Measurements from ENCODE around the gene DLX2. TPM values are rescaled to one million over a fixed set of nuclear protein-coding genes. Genes with fewer than 3 reads are reported as not detected.
"Not testable (repeated sequence)": the region's sequence is repeated elsewhere in the genome, so short reads cannot be mapped to it uniquely, and the experiment has no call there.

The DLX2 gene
- total and polyA plus RNA-seq, 4 donors = 0.01 to 0.26 TPM; not detected in 2

GRCh38 chr2:172120118-172120517 is 17.4 kb upstream of the DLX2 start:
- Histone ChIP-seq H3K36me3 (ENCODE audit: control insufficient read depth in 4 of 4, insufficient read depth in 4 of 4, low read length in 4 of 4) (no peaks in the 10 kb centered on the region), H3K4me3 (no peak overlapping the region), H3K9ac (ENCODE audit: insufficient read depth in 1 of 2, low read length in 2 of 2) (no peak overlapping the region), H3K27ac (ENCODE audit: low read depth in 1 of 2, low read length in 1 of 2) (no peak overlapping the region), H3K9me3 (ENCODE audit: control insufficient read depth in 4 of 4, insufficient read depth in 3 of 4, low read length in 3 of 4) (no peaks in the 10 kb centered on the region), H3K27me3 (ENCODE audit: control insufficient read depth in 3 of 3, insufficient read depth in 3 of 3, low read length in 2 of 3) (no peaks in the 10 kb centered on the region), H3K4me1 (ENCODE audit: control insufficient read depth in 5 of 5, insufficient read depth in 5 of 5, low read length in 5 of 5) (no peaks in the 10 kb centered on the region)
- ATAC-seq (ENCODE audit: insufficient read depth, low FRiP score) = no peak
- 62 to 74% methylated on average over 2 of the region's 2 CpGs for WGBS, 2 donors
- DNase-seq = no peak
- no peak for TF ChIP-seq CTCF (IDR thresholded peaks at IDR 0.05; ENCODE audit: control extremely low read depth, extremely low read depth)

GRCh38 chr2:172119089-172119488 is 16.4 kb upstream of the DLX2 start:
- no peaks in the 10 kb centered on the region for H3K4me1 ChIP-seq (ENCODE audit: control insufficient read depth in 5 of 5, insufficient read depth in 5 of 5, low read length in 5 of 5)
- TF ChIP-seq CTCF (IDR thresholded peaks at IDR 0.05; ENCODE audit: control extremely low read depth, extremely low read depth) = no peak
- no peak for DNase-seq
- H3K9me3 ChIP-seq (ENCODE audit: control insufficient read depth in 4 of 4, insufficient read depth in 3 of 4, low read length in 3 of 4) = no peaks in the 10 kb centered on the region
- no peak overlapping the region for H3K9ac ChIP-seq (ENCODE audit: insufficient read depth in 1 of 2, low read length in 2 of 2)
- H3K4me3 ChIP-seq = no peak overlapping the region
- H3K36me3 ChIP-seq (ENCODE audit: control insufficient read depth in 4 of 4, insufficient read depth in 4 of 4, low read length in 4 of 4) = no peaks in the 10 kb centered on the region
- no peaks in the 10 kb centered on the region for H3K27me3 ChIP-seq (ENCODE audit: control insufficient read depth in 3 of 3, insufficient read depth in 3 of 3, low read length in 2 of 3)
- ATAC-seq (ENCODE audit: insufficient read depth, low FRiP score) = no peak
- H3K27ac ChIP-seq (ENCODE audit: low read depth in 1 of 2, low read length in 1 of 2) = no peak overlapping the region

GRCh38 chr2:172116107-172116506 is 13.4 kb upstream of the DLX2 start:
- H3K9ac ChIP-seq (ENCODE audit: insufficient read depth in 1 of 2, low read length in 2 of 2) = no peak overlapping the region
- no peak overlapping the region for H3K27ac ChIP-seq (ENCODE audit: low read depth in 1 of 2, low read length in 1 of 2)
- TF ChIP-seq CTCF (IDR thresholded peaks at IDR 0.05; ENCODE audit: control extremely low read depth, extremely low read depth) = no peak
- no peaks in the 10 kb centered on the region for H3K9me3 ChIP-seq (ENCODE audit: control insufficient read depth in 4 of 4, insufficient read depth in 3 of 4, low read length in 3 of 4)
- ATAC-seq (ENCODE audit: insufficient read depth, low FRiP score) (no peak), DNase-seq (no peak)
- no peak overlapping the region for H3K4me3 ChIP-seq
- H3K27me3 ChIP-seq (ENCODE audit: control insufficient read depth in 3 of 3, insufficient read depth in 3 of 3, low read length in 2 of 3) = peaks cover 0 to 6% (median 0%) of the 10 kb centered on the region in 3 donors
- H3K4me1 ChIP-seq (ENCODE audit: control insufficient read depth in 5 of 5, insufficient read depth in 5 of 5, low read length in 5 of 5) = no peaks in the 10 kb centered on the region
- no peaks in the 10 kb centered on the region for H3K36me3 ChIP-seq (ENCODE audit: control insufficient read depth in 4 of 4, insufficient read depth in 4 of 4, low read length in 4 of 4)
- WGBS, 2 donors = 78 to 87% methylated on average over 5 of the region's 5 CpGs

GRCh38 chr2:172114579-172114978 is 11.9 kb upstream of the DLX2 start:
- Histone ChIP-seq H3K36me3 (ENCODE audit: control insufficient read depth in 4 of 4, insufficient read depth in 4 of 4, low read length in 4 of 4) (no peaks in the 10 kb centered on the region), H3K4me3 (no peak overlapping the region), H3K9me3 (ENCODE audit: control insufficient read depth in 4 of 4, insufficient read depth in 3 of 4, low read length in 3 of 4) (peaks cover 0 to 2% (median 0%) of the 10 kb centered on the region in 4 donors), H3K4me1 (ENCODE audit: control insufficient read depth in 5 of 5, insufficient read depth in 5 of 5, low read length in 5 of 5) (no peaks in the 10 kb centered on the region), H3K9ac (ENCODE audit: insufficient read depth in 1 of 2, low read length in 2 of 2) (no peak overlapping the region), H3K27me3 (ENCODE audit: control insufficient read depth in 3 of 3, insufficient read depth in 3 of 3, low read length in 2 of 3) (peaks cover 0 to 14% (median 2%) of the 10 kb centered on the region in 3 donors), H3K27ac (ENCODE audit: low read depth in 1 of 2, low read length in 1 of 2) (no peak overlapping the region)
- no peak for DNase-seq
- 75 to 89% methylated on average over 3 of the region's 3 CpGs for WGBS, 2 donors
- TF ChIP-seq CTCF (IDR thresholded peaks at IDR 0.05; ENCODE audit: control extremely low read depth, extremely low read depth) = no peak
- ATAC-seq (ENCODE audit: insufficient read depth, low FRiP score) = no peak

- not testable (repeated sequence) for H3K27ac ChIP-seq (ENCODE audit: low read depth in 1 of 2, low read length in 1 of 2); H3K9me3 ChIP-seq (ENCODE audit: control insufficient read depth in 4 of 4, insufficient read depth in 3 of 4, low read length in 3 of 4); H3K36me3 ChIP-seq (ENCODE audit: control insufficient read depth in 4 of 4, insufficient read depth in 4 of 4, low read length in 4 of 4); DNase-seq; H3K4me3 ChIP-seq; H3K9ac ChIP-seq (ENCODE audit: insufficient read depth in 1 of 2, low read length in 2 of 2); H3K4me1 ChIP-seq (ENCODE audit: control insufficient read depth in 5 of 5, insufficient read depth in 5 of 5, low read length in 5 of 5); ATAC-seq (ENCODE audit: insufficient read depth, low FRiP score)
- 88 to 92% methylated on average over 6 of the region's 6 CpGs for WGBS, 2 donors
- peaks cover 0 to 18% (median 5%) of the 10 kb centered on the region in 3 donors for H3K27me3 ChIP-seq (ENCODE audit: control insufficient read depth in 3 of 3, insufficient read depth in 3 of 3, low read length in 2 of 3)
Measured at GRCh38 chr2:172114176-172114575, 11.5 kb upstream of the DLX2 start.

All from lung (tissue), 12 donors.